Measurements from ENCODE around the gene COX8A.

DNA sequence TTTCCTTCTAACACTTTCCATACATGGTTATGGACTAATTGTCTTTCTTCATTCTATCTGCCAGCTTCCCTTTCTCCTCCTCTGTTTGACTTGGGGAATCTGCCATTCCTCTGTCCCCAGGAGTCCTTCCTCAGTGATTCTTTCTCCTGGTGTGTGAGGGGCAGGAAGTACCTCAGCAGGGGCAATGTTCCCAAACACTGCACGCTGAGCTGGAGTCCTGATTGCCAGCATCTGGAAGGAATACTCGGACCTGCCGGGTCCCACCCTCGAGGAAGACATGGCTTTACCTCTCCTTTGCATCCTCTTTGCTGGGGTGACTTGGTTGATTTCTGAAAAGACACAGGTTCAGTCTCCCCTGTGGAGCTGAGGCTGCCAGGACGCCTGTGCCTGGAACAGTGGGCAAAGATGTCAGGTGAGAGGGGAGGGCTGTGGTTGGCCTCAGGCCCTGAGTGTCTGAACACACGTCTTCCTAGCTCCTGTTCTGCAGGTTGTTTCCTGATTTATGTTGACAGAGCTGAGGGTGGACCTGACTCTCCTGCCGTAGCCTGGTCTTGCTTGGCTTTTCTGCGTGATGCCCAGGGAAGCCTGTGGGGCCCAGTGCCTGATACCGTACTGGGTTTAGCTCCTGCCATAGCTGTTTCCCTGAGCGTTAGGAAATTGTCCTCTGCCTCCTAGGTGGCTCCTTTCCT, 4.3 kb downstream of the COX8A start:
- TF ChIP-seq JUNB (IDR thresholded peaks at IDR 0.05) (no peak), NBN (IDR thresholded peaks at IDR 0.05) (no peak), CTCF (IDR thresholded peaks at IDR 0.05 in 2 of 3, conservative IDR thresholded peaks at IDR 0.05 in 1 of 3; ENCODE audit: control insufficient read depth in 2 of 3, extremely low read depth in 1 of 3, insufficient read depth in 1 of 3, low read depth in 3 of 3, low read length in 3 of 3) (no peak), POLR2AphosphoS2 (IDR thresholded peaks at IDR 0.05; ENCODE audit: low read depth, low read length) (no peak), BRCA1 (IDR thresholded peaks at IDR 0.05; ENCODE audit: low read depth, low read length) (no peak), MTA2 (IDR thresholded peaks at IDR 0.05; ENCODE audit: low read depth) (no peak), MAX (IDR thresholded peaks at IDR 0.05; ENCODE audit: low read depth, low read length) (no peak), POLR2AphosphoS5 (IDR thresholded peaks at IDR 0.05; ENCODE audit: low read length) (no peak), CEBPB (IDR thresholded peaks at IDR 0.05; ENCODE audit: borderline replicate concordance in 1 of 2, low read depth in 2 of 2, low read length in 2 of 2) (no peak)
- TF ChIP-seq, protein P1, sequence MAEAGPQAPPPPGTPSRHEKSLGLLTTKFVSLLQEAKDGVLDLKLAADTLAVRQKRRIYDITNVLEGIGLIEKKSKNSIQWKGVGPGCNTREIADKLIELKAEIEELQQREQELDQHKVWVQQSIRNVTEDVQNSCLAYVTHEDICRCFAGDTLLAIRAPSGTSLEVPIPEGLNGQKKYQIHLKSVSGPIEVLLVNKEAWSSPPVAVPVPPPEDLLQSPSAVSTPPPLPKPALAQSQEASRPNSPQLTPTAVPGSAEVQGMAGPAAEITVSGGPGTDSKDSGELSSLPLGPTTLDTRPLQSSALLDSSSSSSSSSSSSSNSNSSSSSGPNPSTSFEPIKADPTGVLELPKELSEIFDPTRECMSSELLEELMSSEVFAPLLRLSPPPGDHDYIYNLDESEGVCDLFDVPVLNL (IDR thresholded peaks at IDR 0.05; ENCODE audit: low read depth, low read length): no peak
- TF ChIP-seq, protein P2, sequence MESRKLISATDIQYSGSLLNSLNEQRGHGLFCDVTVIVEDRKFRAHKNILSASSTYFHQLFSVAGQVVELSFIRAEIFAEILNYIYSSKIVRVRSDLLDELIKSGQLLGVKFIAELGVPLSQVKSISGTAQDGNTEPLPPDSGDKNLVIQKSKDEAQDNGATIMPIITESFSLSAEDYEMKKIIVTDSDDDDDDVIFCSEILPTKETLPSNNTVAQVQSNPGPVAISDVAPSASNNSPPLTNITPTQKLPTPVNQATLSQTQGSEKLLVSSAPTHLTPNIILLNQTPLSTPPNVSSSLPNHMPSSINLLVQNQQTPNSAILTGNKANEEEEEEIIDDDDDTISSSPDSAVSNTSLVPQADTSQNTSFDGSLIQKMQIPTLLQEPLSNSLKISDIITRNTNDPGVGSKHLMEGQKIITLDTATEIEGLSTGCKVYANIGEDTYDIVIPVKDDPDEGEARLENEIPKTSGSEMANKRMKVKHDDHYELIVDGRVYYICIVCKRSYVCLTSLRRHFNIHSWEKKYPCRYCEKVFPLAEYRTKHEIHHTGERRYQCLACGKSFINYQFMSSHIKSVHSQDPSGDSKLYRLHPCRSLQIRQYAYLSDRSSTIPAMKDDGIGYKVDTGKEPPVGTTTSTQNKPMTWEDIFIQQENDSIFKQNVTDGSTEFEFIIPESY (IDR thresholded peaks at IDR 0.05): no peak
